ENCODE results near the gene CDK9. TPM values are rescaled to one million over a fixed set of nuclear protein-coding genes. Genes with fewer than 3 reads are reported as not detected.

The CDK9 gene
- total RNA-seq, 2 donors from 2014 or later: 99.4 to 105 TPM

DNA sequence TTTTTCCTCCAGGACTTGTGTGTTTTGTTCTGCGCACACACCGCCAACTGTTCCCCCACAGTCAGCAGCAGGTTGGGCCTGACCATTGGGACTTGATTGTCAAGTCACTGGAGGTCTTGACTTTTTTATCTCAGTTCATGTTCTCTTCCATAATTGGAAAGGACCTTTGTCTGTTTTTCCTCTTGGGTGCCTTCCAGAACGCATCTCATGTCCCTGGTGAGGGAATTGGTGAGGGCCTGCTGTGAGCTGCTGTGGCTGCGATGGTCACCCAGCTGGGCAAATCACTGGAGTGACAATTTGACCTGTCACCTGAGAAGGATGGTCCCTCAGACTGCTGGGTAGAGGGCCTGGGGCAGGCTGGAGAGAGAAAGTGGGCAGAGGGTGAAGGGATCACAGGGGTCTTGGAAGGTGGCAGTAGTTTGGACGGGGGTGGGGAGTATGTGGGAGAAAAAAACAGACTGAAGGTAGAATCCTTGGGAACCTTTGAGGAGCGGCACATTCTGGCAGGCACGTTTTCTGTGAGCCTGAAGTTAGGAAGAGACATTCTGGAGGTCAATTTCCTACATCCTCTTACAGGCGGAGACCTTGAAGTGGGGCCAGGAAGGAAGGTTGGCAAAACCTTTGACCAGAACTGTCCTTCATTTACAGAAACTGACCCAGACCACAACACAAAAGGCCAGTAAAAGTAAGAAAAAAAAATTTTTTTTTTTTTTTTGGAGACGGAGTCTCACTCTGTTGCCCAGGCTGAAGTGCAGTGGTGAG is 4.4 kb downstream of the CDK9 start:
- Mint-ChIP-seq H3K36me3 (ENCODE audit: insufficient read depth in 2 of 2) (peaks cover 18 to 39% of the 10 kb centered on the region in 2 donors), H3K4me1 (ENCODE audit: low read depth) (peaks cover 40% of the 10 kb centered on the region), H3K4me3 (no peak overlapping the region), H3K9me3 (no peaks in the 10 kb centered on the region), H3K27me3 (ENCODE audit: low read depth) (no peaks in the 10 kb centered on the region), H3K27ac (peak overlapping the region; percentile 4)
- DNase-seq (no peak), ATAC-seq (replicated peaks in 1 of 2) (no peak)

DNA sequence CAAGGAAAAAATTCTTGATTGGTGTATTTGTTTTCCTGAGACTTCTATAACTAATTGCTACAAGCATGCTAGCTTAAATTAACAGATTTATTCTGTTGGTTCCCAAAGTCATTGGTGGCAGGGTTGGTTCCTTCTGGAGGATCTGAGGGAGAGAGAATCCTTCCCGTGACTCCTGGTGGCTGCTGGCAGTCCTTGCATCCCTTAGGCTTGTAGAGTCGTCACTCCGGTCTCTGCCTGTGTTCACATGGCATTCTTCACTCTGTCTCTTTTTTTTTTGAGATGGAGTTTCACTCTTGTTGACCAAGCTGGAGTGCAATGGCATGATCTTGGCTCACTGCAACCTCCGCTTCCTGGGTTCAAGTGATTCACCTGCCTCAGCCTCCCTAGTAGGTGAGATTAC is 5.3 kb downstream of the CDK9 start:
- Mint-ChIP-seq H3K36me3 (ENCODE audit: insufficient read depth in 2 of 2) (peaks cover 18 to 39% of the 10 kb centered on the region in 2 donors), H3K4me1 (ENCODE audit: low read depth) (peaks cover 44% of the 10 kb centered on the region), H3K4me3 (no peak overlapping the region), H3K27ac (no peak overlapping the region), H3K27me3 (ENCODE audit: low read depth) (no peaks in the 10 kb centered on the region), H3K9me3 (no peaks in the 10 kb centered on the region)
- no peak for ATAC-seq (replicated peaks in 1 of 2)
- no peak for DNase-seq

DNA sequence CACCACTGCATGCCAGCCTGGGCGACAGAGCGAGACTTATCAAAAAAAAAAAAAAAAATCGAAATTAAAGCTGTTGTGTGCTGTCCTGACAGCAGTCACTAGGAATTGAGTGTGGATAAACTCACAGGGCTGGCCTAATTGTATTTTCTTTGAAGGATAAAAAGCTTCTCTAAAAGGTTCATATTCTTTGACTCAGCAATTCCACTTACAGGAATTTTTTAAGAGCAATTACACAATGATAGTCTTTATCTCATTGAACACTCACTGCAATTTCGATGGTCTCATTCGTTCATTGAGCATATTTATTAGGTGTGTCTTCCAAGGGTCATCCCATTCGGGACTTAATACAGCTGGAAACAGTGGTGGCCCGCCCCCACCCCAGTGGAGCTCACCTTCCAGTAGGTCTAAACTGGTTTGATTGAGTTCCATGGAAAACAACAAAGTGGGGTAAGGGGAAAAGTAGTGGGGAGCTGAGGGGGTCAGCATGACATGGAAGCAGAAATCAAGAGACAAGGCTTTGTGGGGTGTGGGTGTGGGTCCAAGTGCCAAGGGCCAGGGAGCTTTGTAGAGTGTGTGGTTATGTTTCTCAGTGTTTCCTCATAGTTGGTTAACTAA is 6.7 kb downstream of the CDK9 start:
- Mint-ChIP-seq H3K4me1 (ENCODE audit: low read depth) (peaks cover 47% of the 10 kb centered on the region), H3K36me3 (ENCODE audit: insufficient read depth in 2 of 2) (peaks cover 15 to 30% of the 10 kb centered on the region in 2 donors), H3K27ac (no peak overlapping the region), H3K9me3 (no peaks in the 10 kb centered on the region), H3K27me3 (ENCODE audit: low read depth) (no peaks in the 10 kb centered on the region), H3K4me3 (no peak overlapping the region)
- DNase-seq (no peak), ATAC-seq (replicated peaks in 1 of 2) (no peak)

DNA sequence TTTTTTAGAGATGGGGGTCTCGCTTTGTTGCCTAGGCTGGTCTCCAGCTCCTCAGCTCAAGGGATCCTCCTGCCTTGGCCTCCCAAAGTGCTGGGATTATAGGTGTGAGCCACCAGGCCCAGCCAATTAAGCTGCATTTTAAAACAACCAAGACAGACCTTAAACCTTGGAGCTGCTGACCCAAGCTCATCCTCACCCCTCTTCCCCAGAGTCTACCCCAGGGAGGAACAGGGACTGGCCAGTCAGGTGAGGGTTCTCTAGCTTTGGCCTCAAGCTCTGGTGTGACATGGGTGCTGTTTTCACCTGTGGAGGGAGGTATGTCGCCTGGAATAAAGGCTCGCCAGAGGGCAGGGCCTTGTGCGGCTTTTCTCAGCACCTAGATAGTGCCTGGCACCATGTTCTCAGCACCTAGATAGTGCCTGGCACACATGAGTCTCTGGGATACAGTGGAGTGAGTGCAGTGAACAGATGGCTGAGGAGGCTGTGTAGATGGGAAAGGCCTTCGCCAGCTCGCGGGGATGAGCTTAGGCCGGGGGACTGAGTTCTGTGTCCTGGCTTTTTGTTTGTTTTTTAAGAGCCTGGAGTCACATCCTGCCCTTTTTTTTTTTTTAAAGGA is 7.4 kb downstream of the CDK9 start:
- no peak for DNase-seq

DNA sequence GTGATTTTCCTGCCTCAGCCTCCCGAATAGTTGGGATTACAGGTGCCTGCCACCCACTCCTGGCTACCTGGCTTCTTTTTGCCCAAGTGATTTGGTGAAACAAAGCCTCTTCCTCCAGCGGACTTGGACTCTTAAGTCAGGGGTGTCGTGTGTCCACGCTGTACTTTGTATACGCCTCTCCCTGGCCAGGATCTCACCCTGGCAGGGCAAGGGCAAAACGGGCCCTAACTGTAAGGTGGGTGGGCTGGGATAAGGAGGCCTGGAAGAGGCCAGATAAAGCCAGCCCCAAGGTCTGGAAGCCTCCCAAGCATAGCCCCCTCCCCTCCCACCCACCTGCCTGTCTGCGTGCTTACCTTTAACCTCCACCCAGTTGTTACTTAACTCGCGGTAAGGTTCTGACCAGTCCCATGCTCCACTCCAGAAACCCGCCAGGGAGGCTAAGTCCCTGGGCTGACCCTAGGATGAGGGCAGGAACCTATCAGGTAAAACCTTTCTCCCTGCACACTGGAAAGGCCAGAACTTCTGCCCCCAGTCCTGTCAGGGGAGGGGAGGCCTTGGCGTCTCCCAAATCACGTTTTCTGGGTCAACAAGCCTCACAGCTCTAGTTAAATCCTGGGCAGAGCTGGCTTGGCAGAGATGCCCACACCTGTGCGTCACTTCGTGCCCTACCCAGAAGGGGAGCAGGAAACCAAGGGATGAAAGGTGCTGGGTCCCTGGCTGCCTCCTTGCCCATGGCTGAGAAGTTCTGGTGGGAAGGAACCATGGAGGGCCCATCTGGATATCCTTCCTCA is 8.4 kb downstream of the CDK9 start:
- H3K9me3 Mint-ChIP-seq: no peaks in the 10 kb centered on the region
- ATAC-seq (replicated peaks in 1 of 2) (no peak), DNase-seq (no peak)
- no peaks in the 10 kb centered on the region for H3K27me3 Mint-ChIP-seq (ENCODE audit: low read depth)
- H3K36me3 Mint-ChIP-seq (ENCODE audit: insufficient read depth in 2 of 2): peaks cover 10 to 18% of the 10 kb centered on the region in 2 donors
- H3K4me3 Mint-ChIP-seq: no peak overlapping the region
- peaks cover 35% of the 10 kb centered on the region for H3K4me1 Mint-ChIP-seq (ENCODE audit: low read depth)
- H3K27ac Mint-ChIP-seq: no peak overlapping the region

More for the DNA sequence above, 7.4 kb downstream of the CDK9 start:
- no peak overlapping the region for H3K4me3 Mint-ChIP-seq
- ATAC-seq (replicated peaks in 1 of 2): no peak
- no peaks in the 10 kb centered on the region for H3K9me3 Mint-ChIP-seq
- H3K27me3 Mint-ChIP-seq (ENCODE audit: low read depth): no peaks in the 10 kb centered on the region
- peaks cover 45% of the 10 kb centered on the region for H3K4me1 Mint-ChIP-seq (ENCODE audit: low read depth)
- H3K36me3 Mint-ChIP-seq (ENCODE audit: insufficient read depth in 2 of 2): peaks cover 12 to 25% of the 10 kb centered on the region in 2 donors
- no peak overlapping the region for H3K27ac Mint-ChIP-seq

DNA sequence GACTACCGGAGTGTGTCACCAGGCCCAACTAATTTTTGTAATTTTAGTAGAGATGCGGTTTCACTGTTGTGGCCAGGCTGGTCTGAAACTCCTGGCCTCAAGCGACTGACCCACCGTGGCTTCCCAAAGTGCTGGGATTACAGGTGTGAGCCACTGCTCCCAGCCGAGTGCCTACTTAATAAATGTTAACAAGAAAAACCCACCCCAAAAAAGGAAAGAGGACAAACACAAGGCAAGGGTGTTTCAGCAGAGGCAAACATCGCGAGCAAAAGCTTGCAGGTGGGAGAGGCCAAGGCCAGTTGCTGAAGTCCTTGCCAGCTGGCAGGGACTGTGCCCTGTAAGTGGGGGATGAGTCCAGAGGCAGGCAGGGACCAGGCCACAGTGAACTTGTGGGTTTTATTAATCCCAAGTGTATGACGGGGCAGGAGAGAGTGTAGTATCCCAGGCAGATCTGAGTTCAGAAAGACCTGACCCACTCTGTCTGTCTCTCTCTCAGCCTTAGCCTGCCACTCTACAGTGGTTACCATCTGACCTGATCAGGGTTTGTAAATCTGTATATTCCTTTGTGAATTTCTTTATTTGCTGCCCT is 10.5 kb downstream of the CDK9 start:
- no peak for DNase-seq
- Mint-ChIP-seq H3K27me3 (ENCODE audit: low read depth) (no peaks in the 10 kb centered on the region), H3K9me3 (no peaks in the 10 kb centered on the region), H3K27ac (peak overlapping the region; percentile 44), H3K4me3 (peak overlapping the region; percentile 72 to 75), H3K4me1 (ENCODE audit: low read depth) (peaks cover 33% of the 10 kb centered on the region), H3K36me3 (ENCODE audit: insufficient read depth in 2 of 2) (peaks cover 3 to 5% of the 10 kb centered on the region in 2 donors)
- peak; percentile 30 to 37 for ATAC-seq (replicated peaks in 1 of 2)

DNA sequence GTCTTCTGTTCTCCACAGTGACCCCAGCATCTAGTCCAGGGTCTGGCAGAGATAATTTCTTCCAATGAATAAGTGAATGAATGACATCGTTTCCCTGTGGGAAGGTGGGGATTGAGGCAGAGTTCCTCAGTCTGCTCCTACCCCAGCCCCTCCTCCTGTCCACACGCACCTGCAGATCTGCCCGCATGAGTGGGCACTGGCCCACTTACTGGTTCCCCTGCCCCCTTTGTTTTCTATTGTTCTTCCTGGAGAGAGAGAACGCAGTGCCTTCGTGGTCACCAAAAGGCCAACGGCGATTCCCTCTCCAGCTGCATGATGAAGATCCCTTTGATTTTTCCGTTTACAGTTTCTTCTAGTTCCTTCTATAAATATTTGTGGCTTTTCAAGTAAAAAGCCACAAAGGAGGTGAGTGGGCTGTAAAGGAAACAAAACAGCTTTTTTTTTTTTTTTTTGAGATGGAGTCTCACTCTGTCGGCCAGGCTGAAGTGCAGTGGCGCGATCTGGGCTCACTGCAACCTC is 11.1 kb downstream of the CDK9 start:
- Mint-ChIP-seq H3K27ac (peak overlapping the region; percentile 44), H3K4me1 (ENCODE audit: low read depth) (peaks cover 37% of the 10 kb centered on the region), H3K27me3 (ENCODE audit: low read depth) (no peaks in the 10 kb centered on the region), H3K9me3 (no peaks in the 10 kb centered on the region), H3K36me3 (ENCODE audit: insufficient read depth in 2 of 2) (peaks cover 0 to 3% of the 10 kb centered on the region in 2 donors), H3K4me3 (peak overlapping the region; percentile 72 to 75)
- peak; percentile 19 to 26 for ATAC-seq (replicated peaks in 1 of 2)
- DNase-seq: no peak

DNA sequence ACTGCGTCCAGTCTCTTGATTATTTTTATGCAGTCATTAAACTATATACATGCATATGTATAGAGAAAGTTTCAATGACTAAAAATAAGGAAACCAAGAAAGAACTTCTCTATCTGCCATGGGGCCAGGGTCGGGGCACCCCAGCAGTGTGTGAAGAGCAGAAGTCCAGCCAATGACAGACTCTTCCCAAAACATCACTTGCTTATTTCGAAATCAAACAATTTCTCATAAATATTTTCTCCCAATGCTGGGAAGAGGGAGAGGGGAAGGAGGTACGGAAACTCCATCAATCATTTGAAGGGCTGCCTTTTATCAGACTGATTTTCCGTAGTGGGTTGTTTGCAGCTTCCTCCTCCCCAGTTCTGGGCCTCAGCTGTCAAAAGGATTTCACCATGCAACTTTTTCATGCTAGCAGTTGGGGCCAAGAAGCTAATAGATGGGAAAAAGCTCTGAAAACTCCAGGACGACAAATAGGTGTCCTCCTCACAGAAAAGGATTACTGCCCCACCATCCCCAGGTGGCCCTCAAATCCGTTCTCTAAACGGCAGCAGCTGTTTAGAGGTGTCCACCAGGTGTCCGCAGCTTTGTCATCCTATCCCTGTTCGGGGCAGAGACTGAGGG is 16.2 kb downstream of the CDK9 start:
- Mint-ChIP-seq H3K9me3 (no peaks in the 10 kb centered on the region), H3K4me1 (ENCODE audit: low read depth) (peaks cover 29% of the 10 kb centered on the region), H3K36me3 (ENCODE audit: insufficient read depth in 2 of 2) (peaks cover 0 to 6% of the 10 kb centered on the region in 2 donors), H3K27me3 (ENCODE audit: low read depth) (no peaks in the 10 kb centered on the region), H3K27ac (peak overlapping the region; percentile 95), H3K4me3 (peak overlapping the region; percentile 96 to 99)
- no peak for DNase-seq
- ATAC-seq (replicated peaks in 1 of 2): no peak

DNA sequence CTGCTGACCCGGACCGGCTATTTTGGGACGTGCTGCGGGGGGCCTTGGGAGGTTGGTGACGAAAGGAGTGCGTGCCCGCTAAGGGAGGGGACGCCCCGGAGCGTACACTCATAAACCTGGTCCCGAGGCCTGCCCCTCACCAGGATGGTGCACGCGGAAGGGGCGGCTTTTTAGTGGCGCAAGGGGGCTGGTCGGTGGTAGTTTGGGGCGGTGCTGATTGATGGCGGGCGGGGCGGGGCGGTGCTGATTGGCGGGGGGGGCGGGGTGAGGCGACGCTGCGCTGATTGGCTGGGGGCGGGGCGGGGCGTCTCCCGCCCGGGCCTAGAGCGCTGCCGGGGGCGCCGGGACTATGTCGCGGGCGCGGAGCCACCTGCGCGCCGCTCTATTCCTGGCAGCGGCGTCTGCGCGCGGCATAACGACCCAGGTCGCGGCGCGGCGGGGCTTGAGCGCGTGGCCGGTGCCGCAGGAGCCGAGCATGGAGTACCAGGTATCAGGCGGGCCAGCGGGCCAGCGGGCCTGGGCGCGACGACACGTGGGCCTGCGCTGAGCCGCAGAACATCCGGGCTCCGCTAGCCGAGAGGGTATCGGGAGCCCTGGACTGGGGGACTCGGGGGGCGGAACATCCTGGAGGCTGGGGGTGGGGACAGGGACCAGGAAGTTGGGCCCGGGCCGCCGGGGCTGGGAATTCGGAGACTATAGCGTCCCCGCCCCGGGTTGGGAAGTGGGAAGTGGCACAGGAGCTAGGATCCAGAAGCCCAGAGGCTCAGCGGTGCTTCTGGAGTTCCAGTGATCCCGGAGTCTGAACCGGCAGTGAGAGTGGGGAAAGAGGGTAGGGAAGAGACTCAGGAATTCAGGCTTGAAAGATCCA is 17.0 kb downstream of the CDK9 start, which contains the start of gene FPGS:
Gene FPGS (plus strand): TSS at position 307 of the 868 bp plus-strand sequence. CDS start 43 bp downstream, at position 350.
- peaks cover 0 to 8% of the 10 kb centered on the region in 2 donors for H3K36me3 Mint-ChIP-seq (ENCODE audit: insufficient read depth in 2 of 2)
- peaks cover 22% of the 10 kb centered on the region for H3K4me1 Mint-ChIP-seq (ENCODE audit: low read depth)
- ATAC-seq (replicated peaks in 1 of 2) (peak; percentile 88 to 91), DNase-seq (peak; percentile 86 to 92)
- peak within 1 kb of the TSS; percentile 95 for H3K27ac Mint-ChIP-seq
- no peaks in the 10 kb centered on the region for H3K27me3 Mint-ChIP-seq (ENCODE audit: low read depth)
- H3K9me3 Mint-ChIP-seq: no peaks in the 10 kb centered on the region
- H3K4me3 Mint-ChIP-seq: peak within 1 kb of the TSS; percentile 96 to 99

DNA sequence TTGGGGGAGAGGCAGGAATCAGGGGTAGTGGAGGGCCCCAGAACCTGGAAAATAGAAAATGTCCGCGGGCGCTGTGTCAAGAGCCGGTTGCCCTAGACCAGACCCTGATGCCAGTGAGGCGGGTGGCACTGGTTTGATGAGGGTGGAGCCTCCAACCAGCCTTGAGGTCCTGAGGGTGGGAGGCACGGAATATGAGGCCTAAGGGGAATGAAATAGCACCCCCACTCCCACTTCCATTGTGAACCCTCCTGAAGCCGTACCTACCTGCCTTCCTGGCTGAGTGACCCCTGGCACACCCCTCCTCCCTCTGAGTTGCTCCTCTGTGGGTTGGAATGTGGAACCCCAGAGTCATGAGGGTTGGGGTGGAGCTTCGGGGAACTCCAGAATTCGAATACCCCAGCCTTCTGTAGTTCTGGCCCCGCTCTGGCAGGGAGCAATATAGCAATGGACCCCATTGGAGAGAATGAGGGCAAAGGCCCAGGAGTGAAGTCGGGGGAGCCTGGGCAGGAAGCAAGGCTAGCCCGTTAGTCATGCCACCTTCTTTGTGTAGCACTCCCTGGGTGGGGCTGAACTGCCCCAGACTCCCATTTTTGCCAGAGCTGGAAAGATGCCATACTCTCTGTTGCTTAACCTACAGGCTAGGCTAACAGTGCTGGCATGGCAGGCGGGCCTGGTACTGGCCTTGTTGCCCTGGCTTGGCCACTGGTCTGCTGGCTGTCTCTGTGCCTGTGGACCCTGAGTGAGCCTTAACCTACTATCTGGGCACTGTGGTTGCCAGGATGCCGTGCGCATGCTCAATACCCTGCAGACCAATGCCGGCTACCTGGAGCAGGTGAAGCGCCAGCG is 17.9 kb downstream of the CDK9 start:
- peaks cover 0 to 9% of the 10 kb centered on the region in 2 donors for H3K36me3 Mint-ChIP-seq (ENCODE audit: insufficient read depth in 2 of 2)
- H3K4me3 Mint-ChIP-seq: peak overlapping the region; percentile 96 to 99
- H3K27ac Mint-ChIP-seq: peak overlapping the region; percentile 95
- ATAC-seq (replicated peaks in 1 of 2): no peak
- DNase-seq: peak in 1 of 2 donors; percentile 30
- no peaks in the 10 kb centered on the region for H3K27me3 Mint-ChIP-seq (ENCODE audit: low read depth)
- peaks cover 22% of the 10 kb centered on the region for H3K4me1 Mint-ChIP-seq (ENCODE audit: low read depth)
- H3K9me3 Mint-ChIP-seq: no peaks in the 10 kb centered on the region

DNA sequence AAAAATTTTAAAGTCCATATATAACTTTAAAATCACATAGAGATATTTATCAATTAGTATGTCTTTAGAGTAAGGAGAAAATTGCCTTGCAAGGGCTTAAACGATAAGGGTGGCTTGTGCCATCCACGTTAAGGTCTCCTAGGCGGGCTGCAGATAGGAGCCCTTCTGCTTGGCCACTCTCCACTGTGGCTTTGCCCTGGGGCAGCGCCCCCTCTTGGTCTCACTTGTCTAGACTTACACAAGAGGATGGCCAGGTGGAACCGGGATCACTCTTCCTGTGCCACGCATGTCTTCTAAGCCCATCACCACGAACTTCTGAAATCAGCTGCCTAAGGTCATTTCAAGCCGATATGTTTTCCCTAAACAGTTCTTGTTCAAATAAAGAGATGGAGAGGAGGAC is 19.8 kb downstream of the CDK9 start:
- no peak for ATAC-seq (replicated peaks in 1 of 2)

More for the DNA sequence above, 19.8 kb downstream of the CDK9 start:
- H3K27ac Mint-ChIP-seq: no peak overlapping the region
- H3K36me3 Mint-ChIP-seq (ENCODE audit: insufficient read depth in 2 of 2): peaks cover 0 to 9% of the 10 kb centered on the region in 2 donors
- no peaks in the 10 kb centered on the region for H3K9me3 Mint-ChIP-seq
- no peaks in the 10 kb centered on the region for H3K27me3 Mint-ChIP-seq (ENCODE audit: low read depth)
- H3K4me1 Mint-ChIP-seq (ENCODE audit: low read depth): peaks cover 22% of the 10 kb centered on the region
- peak; percentile 54 to 62 for DNase-seq
- H3K4me3 Mint-ChIP-seq: no peak overlapping the region
